Prostate gland (tissue), 2 donors: ENCODE measurements around the gene CTBP1. TPM values are rescaled to one million over a fixed set of nuclear protein-coding genes. Genes with fewer than 3 reads are reported as not detected.

ENCODE experiments used
- DNase-seq: peaks from one replicate; pipeline ENCODE4 v3.0.0-alpha.2; 2019; ENCODE audit warnings: low spot score
- H3K27ac ChIP-seq, 2 donors: fragments of 200-600 bp; sonication (generic); 2 replicates each; pipeline ENCODE4 v1.5.1; 2017 to 2019
- H3K27me3 ChIP-seq: fragments of 200-600 bp; sonication (generic); replicated peaks from 2 replicates; pipeline ENCODE4 v1.5.1; 2019; ENCODE audit not compliant: insufficient read depth
- H3K36me3 ChIP-seq, 2 donors: fragments of 200-600 bp; sonication (generic); 1 replicate in 1 of 2; 2 replicates in 1 of 2; pipeline versions ENCODE4 v1.5.1 to v1.8.1; 2017 to 2019
- H3K4me1 ChIP-seq: fragments of 200-600 bp; sonication (generic); replicated peaks from 2 replicates; pipeline ENCODE4 v1.5.1; 2019
- H3K4me3 ChIP-seq, 2 donors: fragments of 200-600 bp; sonication (generic); 2 replicates each; pipeline ENCODE4 v1.5.1; 2017 to 2019
- H3K9me3 ChIP-seq: fragments of 200-600 bp; sonication (generic); 2 replicates; pipeline ENCODE4 v1.5.1; 2017
- POLR2A ChIP-seq: fragments of 450-650 bp; IDR thresholded peaks from one replicate; pipeline ENCODE4 v1.6.1; 2016; ENCODE audit warnings: antibody characterized with exemption, mild to moderate bottlenecking
- POLR2AphosphoS5 ChIP-seq: sonication (generic); formaldehyde crosslinking; IDR thresholded peaks from one replicate; pipeline ENCODE4 v1.6.1; 2017; ENCODE audit warnings: antibody characterized with exemption
- WGBS: methylation state at CpG from one replicate; pipeline ENCODE4 v1.1.5; 2018; 5-methylcytosine and 5-hydroxymethylcytosine counted together
- intact Hi-C: fragments of 100-400 bp; cut with DNase I; formaldehyde crosslinking; loops from one replicate; pipeline ENCODE4 v1.14.2; 2022
- total RNA-seq, 2 donors: library from RNA; depleted of rRNA; stranded (reverse); fragments of >200 nt; gene quantifications; one replicate each; pipeline ENCODE4 v1.1.0, GENCODE V29; 2016
- TF ChIP-seq, protein P1 (sequence below), 4 experiments: fragments of 200-600 bp in 2 of 4; fragments of 450-650 bp in 2 of 4; sonication (generic) in 2 of 4; IDR thresholded peaks; 1 replicate in 3 of 4; 2 replicates in 1 of 4; pipeline ENCODE4 v1.5.1; 2016 to 2019; ENCODE audit warnings: antibody characterized with exemption in 4 of 4, mild to moderate bottlenecking in 2 of 4, moderate library complexity in 2 of 4

Gene CTBP1
- total RNA-seq, 2 donors from 2014 or later, result 173 to 264 TPM

DNA sequence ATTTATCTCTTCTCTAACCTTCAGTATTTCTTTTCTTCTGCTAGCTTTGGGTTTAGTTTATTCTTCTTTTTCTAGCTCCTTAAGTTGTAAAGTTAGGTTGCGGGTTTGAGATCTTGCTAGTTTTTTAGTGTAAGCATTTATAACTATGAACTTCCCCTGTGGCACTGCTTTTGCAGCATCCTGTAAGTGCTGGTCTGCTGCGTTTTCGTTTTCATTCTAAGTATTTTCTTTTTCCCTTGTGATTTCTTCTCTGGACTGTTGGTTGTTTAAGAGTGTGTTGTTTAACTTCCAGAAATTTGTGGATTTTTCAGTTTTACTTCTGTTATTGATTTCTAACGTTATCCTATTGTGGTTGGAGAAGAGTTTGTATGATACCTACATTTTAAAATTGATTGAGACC, 11.0 kb upstream of the CTBP1 start:
- H3K4me3 ChIP-seq, result no peak overlapping the region
- H3K36me3 ChIP-seq, result no peaks in the 10 kb centered on the region
- H3K27ac ChIP-seq, result no peak overlapping the region
- H3K4me1 ChIP-seq, result no peaks in the 10 kb centered on the region
- 87% methylated on average over 4 of the region's 4 CpGs for WGBS
- H3K27me3 ChIP-seq, result no peaks in the 10 kb centered on the region
- DNase-seq, result no peak
- H3K9me3 ChIP-seq, result no peaks in the 10 kb centered on the region
- intact Hi-C loops, result no loop called here
- TF ChIP-seq POLR2AphosphoS5, result no peak
- TF ChIP-seq POLR2A, result no peak
- TF ChIP-seq, protein P1, sequence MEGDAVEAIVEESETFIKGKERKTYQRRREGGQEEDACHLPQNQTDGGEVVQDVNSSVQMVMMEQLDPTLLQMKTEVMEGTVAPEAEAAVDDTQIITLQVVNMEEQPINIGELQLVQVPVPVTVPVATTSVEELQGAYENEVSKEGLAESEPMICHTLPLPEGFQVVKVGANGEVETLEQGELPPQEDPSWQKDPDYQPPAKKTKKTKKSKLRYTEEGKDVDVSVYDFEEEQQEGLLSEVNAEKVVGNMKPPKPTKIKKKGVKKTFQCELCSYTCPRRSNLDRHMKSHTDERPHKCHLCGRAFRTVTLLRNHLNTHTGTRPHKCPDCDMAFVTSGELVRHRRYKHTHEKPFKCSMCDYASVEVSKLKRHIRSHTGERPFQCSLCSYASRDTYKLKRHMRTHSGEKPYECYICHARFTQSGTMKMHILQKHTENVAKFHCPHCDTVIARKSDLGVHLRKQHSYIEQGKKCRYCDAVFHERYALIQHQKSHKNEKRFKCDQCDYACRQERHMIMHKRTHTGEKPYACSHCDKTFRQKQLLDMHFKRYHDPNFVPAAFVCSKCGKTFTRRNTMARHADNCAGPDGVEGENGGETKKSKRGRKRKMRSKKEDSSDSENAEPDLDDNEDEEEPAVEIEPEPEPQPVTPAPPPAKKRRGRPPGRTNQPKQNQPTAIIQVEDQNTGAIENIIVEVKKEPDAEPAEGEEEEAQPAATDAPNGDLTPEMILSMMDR (IDR thresholded peaks at IDR 0.05), result no peak

DNA sequence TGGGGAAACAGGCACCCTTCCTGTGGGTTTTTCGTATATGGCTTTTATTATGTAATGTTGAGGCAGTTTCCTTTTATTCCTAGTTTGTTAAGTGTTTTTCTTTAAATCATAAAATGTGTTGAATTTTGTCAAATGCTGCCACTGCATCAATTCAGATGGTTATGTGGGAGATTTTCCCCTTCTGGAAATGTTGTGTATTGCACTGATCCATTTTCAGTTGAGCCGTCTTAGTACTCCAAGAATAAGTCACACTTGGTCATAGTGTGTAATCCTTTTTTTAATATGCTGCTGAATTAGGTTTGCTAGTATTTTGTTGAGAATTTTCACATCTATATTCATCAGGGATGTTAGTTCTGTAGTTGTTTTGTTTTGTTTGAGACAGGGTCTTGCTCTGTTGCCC, 9.5 kb upstream of the CTBP1 start:
- DNase-seq, result no peak
- Histone ChIP-seq H3K4me1 (no peaks in the 10 kb centered on the region), H3K27ac (no peak overlapping the region), H3K36me3 (no peaks in the 10 kb centered on the region), H3K9me3 (no peaks in the 10 kb centered on the region), H3K4me3 (no peak overlapping the region), H3K27me3 (no peaks in the 10 kb centered on the region)
- TF ChIP-seq POLR2A (no peak), POLR2AphosphoS5 (no peak)
- TF ChIP-seq, protein P1 (IDR thresholded peaks at IDR 0.05), result no peak
- 95% methylated on average over 2 of the region's 2 CpGs for WGBS
- intact Hi-C loops, result no loop called here

DNA sequence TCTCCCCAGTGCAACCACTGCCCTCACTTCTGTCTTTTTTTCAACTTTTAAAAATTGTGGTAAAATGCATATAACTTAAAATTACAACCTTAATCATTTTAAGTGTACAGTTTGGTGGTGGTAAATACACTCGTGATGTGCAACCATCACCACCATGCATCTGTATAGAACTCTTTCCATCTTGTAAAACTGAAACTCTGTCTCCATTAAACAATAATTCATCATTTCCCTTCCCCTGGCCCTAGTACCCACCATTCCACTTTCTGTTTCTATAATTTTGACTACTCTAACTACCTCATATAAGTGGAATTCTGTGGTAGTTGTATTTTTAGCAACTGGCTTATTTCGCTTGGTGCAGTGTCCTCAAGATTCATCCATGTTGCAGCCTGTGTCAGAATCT, 6.8 kb upstream of the CTBP1 start:
- Histone ChIP-seq H3K4me1 (peaks cover under 1% of the 10 kb centered on the region), H3K9me3 (no peaks in the 10 kb centered on the region), H3K36me3 (no peaks in the 10 kb centered on the region), H3K27me3 (no peaks in the 10 kb centered on the region), H3K27ac (no peak overlapping the region), H3K4me3 (no peak overlapping the region)
- intact Hi-C loops, result no loop called here
- 95% methylated on average over 2 of the region's 2 CpGs for WGBS
- no peak for DNase-seq
- TF ChIP-seq POLR2A, result no peak

GRCh38 chr4:1255151-1255550, 6.2 kb upstream of the CTBP1 start:
- H3K36me3 ChIP-seq, result no peaks in the 10 kb centered on the region
- TF ChIP-seq, protein P1 (IDR thresholded peaks at IDR 0.05), result no peak
- TF ChIP-seq POLR2A (no peak), POLR2AphosphoS5 (no peak)
- H3K4me1 ChIP-seq, result peaks cover 6% of the 10 kb centered on the region
- no peaks in the 10 kb centered on the region for H3K9me3 ChIP-seq
- no peak overlapping the region for H3K27ac ChIP-seq
- H3K4me3 ChIP-seq, result no peak overlapping the region
- intact Hi-C loops, result no loop called here
- no peaks in the 10 kb centered on the region for H3K27me3 ChIP-seq
- WGBS, result 96% methylated on average over 4 of the region's 4 CpGs
- no peak for DNase-seq

DNA sequence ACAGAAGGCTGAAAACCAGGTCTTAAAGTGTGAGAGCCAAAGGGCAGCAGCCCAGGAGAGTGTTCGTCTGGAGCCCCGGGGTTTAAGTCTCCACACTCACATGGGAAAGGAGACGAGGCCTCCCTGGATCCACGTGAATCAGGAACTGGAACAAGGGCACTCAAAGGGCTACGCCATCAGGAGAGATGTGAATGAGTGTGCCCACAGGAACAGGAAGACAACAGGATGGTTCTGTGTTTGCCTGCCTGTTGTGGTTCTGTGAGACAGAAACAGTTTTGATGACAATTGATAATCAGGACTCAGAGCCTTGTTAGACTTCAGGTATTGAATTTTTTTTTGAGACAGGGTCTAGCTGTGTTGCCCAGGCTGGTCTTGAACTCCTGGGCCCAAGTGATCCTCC, 4.9 kb upstream of the CTBP1 start:
- Histone ChIP-seq H3K27ac (no peak overlapping the region), H3K36me3 (no peaks in the 10 kb centered on the region), H3K27me3 (no peaks in the 10 kb centered on the region), H3K9me3 (no peaks in the 10 kb centered on the region), H3K4me1 (peaks cover 8% of the 10 kb centered on the region), H3K4me3 (no peak overlapping the region)
- DNase-seq, result no peak
- TF ChIP-seq, protein P1 (IDR thresholded peaks at IDR 0.05), result no peak
- TF ChIP-seq POLR2A (no peak), POLR2AphosphoS5 (no peak)
- WGBS, result 94% methylated on average over 5 of the region's 5 CpGs
- intact Hi-C loops, result no loop called here
